Fibroblast of skin of back (primary cell): ENCODE data around the gene MAP3K5.
"Not testable (repeated sequence)": the region's sequence is repeated elsewhere in the genome, so short reads cannot be mapped to it uniquely, and the experiment has no call there.

Experiments used
- DNase-seq: peaks from one replicate; pipeline ENCODE4 v3.0.0-alpha.2; 2013

MAP3K5 gene

DNA sequence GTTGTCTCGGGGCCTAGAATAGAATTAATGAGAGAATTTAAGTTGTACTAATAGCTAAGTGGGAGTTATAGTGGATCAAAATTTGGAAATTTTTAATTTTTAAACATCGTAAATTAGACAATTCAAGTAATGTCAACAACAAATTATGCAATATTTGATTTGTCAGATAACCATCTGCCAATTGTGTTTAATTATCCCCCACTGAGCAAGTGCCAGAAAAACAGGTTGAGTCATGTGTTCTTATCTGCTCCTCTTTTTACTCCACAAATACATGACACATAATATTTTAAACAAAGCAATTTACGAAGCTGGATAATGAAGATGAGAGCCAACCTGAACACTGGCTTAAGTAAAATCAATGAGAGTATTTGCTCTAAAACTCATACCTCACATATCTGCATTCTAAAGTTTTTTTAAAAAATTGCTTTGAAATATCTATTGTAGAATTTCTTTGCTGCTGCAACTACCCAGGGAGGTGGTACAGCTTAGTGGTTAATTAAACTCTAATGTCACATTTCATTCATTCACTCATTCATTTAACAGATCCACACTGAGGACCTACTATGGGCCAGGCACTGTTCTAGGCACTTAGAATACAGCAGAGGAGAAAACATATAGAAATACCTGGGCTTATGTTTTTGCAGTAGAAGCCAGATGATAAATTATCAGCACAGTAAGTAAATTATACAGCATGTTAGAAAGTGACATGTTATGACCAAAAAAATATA is 184.9 kb downstream of the MAP3K5 start:
- DNase-seq = no peak

DNA sequence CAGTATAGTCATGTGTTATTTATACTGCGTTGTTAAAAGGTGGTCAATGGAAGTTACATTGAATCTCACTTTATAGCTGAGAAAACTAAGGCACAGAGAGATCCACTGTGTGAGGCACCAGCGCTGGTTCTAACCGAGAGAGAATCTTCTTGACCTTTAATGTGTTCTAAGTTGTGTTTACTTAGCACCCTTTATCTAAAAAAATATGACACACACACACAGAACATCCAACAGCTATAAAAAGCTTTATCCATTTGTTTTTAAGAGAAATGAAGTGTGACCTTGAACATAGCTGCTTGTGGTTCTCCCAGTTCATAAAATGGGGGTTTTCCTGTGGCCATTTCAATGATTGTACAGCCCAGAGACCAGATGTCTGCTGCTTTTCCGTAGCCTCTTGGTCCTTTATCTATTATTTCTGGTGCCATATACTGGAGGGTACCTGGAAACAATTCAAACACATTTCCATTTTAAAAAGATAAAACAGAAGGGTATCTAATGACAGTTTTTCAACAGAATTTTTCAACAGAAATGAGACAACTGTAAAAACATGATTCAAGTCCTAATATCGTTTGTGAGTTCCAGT is 187.3 kb downstream of the MAP3K5 start:
- DNase-seq = no peak

DNA sequence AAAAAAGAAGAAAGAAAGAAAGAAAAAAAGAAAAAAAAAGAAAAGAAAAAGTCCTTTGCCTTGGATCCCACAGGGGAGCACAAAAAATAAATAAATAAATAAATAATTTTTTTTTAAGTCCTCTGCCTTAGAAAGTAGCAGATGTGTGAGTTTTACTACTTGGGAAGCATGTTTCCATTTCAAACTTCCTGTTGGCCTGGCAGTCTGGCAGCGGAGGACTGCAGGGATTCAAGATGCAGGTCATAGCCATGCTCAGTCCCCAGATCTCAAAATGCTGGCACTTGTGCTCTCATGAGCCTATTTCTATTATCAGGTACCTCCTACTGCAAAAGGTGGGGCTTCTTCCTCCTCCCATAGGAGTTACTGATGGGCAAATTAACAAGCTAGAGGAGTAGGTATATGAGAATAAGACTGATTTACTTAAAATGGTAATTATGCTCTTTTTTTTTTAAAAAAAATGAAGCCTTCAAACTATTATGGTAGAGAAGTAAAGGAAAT is 187.9 kb downstream of the MAP3K5 start:
- no peak for DNase-seq

DNA sequence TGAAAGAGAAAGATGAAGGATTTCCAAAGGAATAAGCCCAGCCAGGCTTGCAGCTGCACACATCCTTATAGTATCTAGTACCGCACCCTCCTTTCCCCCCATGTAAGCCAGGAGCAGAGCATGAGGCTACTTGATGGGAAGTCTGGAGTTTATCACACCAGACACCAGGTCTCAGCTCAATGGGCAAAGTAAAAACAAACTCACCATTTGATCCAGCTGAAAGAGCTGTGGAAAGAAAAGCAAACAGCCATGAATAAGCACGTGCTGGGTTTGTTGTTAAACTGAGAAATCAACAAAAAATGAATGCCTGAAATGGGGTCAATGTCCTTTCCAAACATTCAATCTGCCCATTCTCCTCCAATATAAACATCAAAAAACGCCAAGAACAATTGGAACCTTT is 191.5 kb downstream of the MAP3K5 start:
- DNase-seq = no peak

DNA sequence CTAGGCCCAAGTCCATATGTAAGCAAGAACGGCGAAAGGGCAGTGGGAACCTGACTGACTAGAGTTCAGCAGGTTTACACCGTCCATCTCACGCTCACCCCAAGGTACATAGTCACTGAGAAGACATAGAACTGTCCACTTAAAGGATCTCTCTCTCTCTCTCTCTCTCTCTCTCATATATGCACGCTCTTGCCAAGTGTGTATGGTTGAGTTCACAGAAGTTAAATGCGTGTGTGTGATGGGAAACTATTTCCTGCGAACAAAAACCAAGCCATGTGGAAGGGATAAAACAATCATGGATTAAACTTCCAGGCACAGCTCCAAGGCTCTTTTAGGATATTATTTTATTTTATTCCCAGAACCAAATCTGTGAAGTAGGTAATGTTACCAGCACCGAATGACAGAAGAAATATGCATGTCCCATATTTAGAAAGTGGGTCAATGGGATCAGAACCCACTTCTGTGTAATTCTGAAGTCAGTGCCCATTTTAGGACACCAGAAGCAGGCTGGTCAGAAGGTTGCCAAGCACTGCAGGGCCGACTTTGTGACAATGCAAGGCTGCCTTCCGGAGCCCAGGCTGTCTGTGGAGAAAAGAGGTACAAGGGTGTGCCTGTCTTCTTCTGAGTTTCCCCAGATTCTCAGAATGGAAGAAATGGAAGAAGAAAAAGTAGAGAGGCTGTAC is 192.8 kb downstream of the MAP3K5 start:
- DNase-seq = no peak

DNA sequence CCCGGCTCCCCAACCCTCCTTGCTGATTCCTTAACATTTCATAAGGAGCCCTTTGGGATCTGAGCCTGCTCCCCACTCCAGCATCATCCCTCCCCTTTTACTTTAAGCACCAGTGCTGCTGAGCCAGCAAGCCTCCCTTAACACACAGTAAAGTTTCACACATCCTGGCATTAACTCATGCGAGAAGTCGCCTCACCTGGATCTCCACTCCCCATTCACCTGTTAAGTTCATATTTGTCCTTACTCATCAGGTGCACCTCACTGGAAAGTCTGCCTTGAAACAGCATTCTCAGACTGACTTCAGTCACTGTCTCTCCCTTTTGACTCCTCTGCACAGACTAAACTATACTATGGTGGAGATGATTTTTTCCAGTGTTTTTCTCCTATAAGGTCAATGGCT is 194.2 kb downstream of the MAP3K5 start:
- DNase-seq = no peak

DNA sequence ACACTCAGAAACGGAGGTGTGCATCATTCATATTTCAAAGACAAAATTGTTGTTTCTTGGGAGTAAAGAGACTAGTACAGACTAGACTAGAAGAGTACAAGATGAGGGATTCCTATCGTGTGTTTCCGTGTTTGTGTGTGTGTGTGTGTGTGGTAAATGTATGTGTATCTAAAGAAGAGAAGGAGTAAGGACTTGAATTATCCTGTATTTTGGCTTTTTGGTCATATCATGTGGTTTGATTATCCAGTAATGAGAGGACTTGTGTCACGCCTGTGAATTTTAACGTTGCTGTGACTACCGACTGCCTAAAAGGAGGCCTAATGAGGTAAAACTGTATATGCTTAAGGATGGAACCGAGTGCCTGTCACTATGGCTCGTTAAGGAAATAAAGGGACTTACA is 197.6 kb downstream of the MAP3K5 start:
- no peak for DNase-seq

DNA sequence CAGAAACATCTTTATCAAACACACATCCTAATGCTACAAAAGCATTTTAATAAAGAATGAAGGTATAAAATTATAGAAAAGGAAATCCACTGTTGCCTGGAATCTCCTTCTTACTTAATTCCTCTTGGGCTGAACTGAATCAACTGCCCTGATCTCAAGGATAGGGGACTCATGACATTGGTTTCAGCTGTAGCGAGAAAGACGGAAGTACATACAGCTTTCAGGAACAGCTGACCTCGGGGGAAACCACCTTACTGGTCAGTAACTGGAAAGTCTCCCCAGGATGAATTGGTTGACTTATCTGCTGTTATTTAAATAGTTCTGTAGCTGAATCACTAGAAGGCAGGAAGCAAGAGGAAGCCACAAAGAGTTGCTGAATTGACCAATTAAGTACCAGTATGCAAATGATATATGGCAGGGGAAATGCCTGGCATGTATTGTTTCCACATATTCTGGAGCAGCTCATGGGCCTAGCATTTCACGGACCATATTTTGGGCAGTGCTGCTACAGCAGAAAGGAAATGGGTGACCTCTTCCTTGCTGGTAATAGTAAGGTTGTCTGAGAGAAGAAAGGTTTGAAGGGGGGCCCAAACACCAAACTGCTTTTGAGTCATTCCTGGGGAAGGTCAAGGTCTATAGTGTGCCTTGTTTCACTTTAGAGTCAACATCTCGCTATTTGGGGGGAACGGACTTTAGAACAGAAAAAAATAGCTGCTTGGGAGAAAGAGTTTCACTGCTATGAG is 198.4 kb downstream of the MAP3K5 start:
- peak; percentile 98 for DNase-seq

DNA sequence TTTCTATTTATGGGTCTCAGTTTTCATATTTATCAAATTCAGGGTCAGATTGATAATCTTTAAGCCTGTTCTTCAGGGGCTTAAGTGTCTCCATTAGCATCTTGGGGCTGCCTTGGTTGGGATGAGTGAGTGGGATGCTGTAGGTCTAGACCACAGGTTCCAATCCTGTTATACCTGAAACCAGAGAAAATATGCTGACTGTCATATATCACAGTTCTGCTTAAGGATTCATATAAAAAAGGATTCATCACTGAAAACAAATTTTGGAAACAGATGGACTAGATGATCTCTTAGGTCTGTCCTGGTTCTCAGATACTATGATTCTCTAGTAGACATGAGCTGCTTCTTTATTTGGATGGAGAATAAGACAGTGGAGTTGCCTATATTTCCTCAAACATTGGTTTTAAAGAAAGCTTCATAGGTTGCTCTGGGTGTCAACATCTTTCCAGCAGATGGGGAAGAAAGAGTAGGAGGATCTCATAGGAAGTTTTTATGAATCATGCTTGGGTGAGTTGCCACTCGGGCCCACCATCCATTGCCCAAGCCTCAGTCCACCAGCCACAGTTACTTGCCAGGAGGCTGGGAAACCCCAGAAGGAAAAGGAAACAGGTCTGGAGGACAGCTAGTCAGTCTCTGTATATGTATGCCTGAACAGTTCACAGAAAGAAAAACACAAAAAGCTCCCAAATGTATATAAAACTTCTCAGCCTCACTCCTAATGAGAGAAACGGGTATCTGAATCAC is 199.2 kb downstream of the MAP3K5 start:
- DNase-seq = peak; percentile 33

DNA sequence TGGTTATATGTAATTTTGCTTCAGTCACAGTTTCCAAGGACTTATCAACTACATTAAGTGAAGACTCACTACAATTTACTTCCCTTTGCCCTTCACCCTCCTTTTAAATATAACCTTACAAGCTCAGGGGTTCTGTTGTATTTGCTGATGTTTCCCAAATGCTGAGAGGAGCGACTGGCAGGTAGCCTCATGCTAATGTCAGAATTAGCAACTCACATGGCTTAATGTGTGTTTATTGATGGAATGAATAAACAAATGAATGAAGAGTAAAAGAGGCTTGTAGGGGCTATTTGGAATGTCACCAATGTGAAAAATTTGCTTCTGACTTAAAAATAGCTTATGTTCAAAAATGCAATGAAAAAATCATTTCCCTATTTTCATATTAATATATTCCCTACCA is 200.7 kb downstream of the MAP3K5 start:
- DNase-seq = no peak

DNA sequence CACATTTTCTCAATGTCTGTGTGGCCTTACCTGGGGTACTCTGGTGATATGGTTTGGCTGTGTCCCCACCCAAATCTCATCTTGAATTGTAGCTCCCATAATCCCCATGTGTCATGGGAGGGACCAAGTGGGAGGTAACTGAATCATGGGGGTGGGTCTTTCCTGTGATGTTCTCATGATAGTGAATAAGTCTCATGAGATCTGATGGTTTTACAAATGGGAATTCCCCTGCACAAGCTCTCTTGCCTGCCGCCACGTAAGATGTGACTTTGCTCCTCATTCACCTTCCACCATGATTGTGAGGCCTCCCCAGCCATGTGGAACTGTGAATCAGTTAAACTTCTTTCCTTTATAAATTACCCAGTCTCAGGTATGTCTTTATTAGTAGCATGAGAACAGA is 201.4 kb downstream of the MAP3K5 start:
- DNase-seq = not testable (repeated sequence)

DNA sequence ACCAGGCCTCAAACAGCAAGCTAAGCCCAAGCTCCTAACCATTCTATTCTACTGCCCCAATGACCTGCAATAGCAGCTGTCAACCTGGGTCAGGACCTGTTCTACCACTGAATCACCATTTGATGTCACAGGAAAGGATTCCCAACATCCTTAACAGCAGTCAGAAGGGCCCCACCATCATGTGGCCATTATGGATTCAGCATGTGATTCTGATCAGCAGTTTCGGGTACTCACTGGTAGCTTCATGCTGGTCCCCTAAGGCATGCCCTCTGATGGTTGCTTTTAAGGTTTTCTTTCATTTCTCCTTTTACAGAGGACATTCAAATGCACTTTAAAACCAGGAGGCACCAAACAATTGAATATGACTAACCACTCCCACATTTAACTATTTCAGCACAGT is 204.8 kb downstream of the MAP3K5 start:
- no peak for DNase-seq

DNA sequence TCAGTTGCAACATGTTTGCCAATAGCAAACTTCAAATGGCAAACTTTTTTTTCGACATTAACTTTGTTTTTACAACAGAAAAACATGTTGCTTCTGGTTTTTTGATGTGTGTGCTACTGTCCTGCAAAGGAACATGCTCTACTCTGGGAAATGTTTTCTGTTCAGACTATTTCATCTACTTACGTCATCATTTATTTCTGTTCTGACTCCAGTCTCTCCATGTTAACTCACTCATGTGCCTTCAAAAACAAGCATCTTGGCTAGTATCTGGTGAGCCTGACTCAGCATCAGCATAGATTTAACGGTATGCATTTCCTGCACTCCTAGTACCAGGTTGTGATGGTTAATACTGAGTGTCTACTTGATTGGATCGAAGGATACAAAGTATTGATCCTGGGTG is 206.0 kb downstream of the MAP3K5 start:
- peak; percentile 85 for DNase-seq

DNA sequence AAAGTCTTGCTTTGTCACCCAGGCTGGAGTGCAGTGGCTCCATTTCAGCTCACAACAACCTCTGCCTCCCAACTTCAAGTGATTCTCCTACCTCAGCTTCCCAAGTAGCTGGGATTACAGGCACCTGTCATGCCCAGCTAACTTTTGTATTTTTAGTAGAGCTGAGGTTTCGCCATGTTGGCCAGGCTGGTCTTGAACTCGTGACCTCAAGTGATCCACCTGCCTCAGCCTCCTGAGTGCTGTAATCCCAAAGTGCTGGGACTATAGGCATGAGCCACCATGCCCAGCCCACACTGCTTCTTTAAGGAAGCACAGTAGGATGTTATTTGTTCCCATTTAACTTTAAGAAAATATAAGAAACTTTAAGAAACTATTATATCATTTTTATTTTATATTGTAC is 206.8 kb downstream of the MAP3K5 start:
- not testable (repeated sequence) for DNase-seq

DNA sequence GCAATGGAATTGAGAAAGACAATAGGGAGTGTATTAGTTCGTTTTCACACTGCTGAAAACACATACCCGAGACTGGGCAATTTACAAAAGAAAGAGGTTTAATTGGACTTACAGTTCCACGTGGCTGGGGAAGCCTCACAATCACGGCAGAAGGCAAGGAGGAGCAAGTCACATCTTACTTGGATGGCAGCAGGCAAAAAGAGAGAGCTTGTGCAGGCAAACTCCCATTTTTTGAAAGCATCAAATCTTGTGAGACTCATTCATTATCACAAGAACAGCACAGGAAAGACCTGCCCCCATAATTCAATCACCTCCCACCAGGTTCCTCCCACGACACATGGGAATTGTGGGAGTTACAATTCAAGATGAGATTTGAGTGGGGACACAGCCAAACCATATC is 208.0 kb downstream of the MAP3K5 start:
- not testable (repeated sequence) for DNase-seq

DNA sequence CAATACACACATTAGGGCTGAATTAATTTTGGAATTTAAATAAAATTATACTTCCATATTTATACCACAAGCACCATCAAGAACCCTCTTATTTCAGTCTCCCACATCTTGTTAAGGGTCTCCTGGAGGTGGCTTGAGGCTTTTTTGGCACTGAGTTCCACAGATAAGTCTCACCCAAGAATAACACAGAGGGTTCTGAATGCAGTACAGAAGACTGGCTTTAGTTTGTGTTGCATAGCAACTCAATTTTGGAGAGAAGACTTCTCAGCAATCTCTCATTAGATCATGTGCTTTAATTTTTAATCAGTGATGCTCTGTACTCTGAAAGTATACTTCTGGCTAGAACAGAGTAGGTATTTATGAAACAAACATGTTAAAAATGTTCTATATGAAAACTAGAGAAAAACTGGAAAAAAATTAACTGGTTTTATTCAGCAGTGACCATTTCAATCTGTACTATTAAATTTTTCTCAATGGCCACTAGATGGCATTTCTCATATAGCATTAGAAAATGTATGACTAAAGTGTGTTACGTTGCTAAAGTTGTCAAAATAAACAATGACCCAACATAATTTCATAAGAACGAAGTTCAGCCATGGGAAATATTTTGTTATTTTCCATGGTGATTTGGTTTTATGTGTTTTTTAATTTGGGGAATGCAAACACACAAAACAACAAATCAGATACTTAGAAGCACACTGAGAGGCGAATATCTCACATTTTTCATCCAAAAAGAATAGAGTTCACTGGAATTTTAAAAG is 209.4 kb downstream of the MAP3K5 start:
- peak; percentile 82 for DNase-seq

DNA sequence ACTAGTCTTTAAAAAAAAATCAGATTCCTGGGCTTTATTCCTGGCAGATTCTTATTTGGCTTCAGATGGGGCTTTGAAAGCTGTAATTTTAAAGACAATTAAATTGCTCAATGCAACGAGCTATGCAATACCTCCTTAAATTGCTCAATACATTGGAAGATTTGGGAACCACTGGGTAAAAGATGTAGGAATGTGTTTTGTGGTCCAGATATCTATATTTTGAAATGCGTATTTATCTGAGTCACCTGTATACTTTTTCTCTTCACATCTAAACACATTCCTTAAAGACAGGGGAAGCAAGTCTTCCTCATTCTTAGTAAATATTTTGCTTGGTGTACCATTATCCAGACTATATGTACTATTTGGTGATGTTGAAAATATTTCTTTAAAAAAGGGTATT is 212.5 kb downstream of the MAP3K5 start:
- no peak for DNase-seq

DNA sequence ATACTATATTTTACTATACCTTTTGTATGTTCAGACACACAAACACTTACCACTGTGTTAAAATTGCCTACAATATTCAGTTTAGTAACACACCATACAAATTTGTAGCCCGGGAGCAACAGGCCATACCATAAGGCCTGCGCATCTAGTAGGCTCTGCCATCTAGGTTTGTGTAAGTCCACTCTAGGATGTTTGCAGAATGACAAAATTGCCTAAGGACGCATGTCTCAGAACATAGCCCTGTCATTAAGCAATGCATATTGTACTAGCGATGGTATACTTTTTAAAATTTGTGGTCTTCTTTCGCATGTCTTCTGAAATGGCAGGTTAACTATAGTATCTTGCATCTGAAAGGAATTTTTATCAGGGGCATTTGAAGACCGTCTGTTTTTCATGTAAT is 215.5 kb downstream of the MAP3K5 start:
- no peak for DNase-seq

DNA sequence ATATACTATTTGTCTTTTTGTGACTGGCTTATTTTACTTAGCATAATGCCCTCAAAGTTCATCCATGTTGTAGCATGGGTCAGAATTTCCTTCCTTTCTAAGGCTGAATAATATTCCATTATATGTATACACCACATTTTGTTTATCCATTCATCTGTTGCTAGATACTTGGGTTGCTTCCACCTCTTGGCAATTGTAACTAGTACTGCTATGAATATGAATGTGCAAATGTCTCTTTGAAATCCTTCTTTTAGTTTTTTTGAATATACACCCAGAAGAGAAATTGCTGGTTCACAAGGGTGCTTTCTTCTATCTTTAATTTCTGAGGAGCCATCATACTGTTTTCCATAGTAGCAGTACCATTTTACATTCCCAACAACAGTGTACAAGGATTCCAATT is 220.8 kb downstream of the MAP3K5 start:
- DNase-seq = no peak

DNA sequence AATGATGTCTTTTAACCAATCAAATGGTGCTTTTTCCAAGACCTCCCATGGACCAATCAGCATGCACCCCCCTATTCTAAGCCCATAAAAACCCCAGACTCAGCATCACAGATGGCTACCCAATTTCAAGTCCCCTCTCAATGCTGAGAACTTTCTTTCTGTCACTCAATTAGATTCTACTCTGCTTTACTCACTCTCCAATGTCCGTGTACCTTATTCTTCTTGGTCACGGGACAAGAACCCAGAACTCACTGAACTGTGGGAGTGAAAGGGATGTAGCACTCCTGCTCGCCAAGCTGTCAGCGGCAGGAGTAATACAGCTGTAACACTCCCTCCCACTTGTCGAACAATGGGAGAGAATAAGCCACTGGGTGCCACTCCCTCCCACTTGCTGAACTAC is 221.2 kb downstream of the MAP3K5 start:
- no peak for DNase-seq

DNA sequence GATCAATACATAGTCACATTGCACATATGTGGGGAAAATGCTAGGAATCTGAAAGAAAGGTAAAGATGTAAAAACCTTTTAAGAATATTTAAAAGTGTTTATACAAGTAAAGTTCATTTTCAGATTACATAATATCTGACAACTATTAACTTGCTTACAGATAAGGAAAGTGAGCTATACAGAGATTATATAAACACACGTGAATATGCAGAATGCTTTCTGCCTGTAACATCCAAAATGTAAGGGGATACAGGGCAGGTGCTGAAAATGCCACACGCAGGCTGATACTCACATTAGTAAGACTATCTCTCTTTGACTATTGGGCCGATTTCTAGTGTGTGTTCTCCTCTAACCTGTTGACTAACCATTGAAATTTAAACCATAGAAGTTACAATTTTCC is 224.1 kb downstream of the MAP3K5 start:
- no peak for DNase-seq

DNA sequence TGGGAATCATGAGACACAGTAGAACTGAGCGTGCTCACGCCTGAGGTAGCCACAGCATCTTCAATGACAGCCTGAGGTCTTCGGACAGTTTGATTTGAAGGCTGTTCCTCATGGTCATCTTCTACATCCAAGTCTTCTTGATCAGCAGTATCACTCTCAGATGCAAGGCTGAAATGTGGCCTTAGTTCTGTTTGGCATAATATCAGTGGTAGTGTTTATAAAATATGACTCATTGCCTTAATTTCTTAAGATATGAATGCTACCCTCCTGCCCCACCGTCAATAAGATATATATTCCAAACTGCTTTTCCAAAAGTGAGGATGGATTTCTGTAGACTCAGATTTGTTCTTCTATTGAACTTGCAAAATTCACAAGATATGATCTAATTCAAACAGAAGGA is 224.6 kb downstream of the MAP3K5 start:
- no peak for DNase-seq
